ENCODE results near the gene CD300C. TPM values are rescaled to one million over a fixed set of nuclear protein-coding genes. Genes with fewer than 3 reads are reported as not detected.

Gene CD300C
- total RNA-seq, 4 donors from 2014 or later = 0.31 to 0.80 (median 0.53) TPM

DNA sequence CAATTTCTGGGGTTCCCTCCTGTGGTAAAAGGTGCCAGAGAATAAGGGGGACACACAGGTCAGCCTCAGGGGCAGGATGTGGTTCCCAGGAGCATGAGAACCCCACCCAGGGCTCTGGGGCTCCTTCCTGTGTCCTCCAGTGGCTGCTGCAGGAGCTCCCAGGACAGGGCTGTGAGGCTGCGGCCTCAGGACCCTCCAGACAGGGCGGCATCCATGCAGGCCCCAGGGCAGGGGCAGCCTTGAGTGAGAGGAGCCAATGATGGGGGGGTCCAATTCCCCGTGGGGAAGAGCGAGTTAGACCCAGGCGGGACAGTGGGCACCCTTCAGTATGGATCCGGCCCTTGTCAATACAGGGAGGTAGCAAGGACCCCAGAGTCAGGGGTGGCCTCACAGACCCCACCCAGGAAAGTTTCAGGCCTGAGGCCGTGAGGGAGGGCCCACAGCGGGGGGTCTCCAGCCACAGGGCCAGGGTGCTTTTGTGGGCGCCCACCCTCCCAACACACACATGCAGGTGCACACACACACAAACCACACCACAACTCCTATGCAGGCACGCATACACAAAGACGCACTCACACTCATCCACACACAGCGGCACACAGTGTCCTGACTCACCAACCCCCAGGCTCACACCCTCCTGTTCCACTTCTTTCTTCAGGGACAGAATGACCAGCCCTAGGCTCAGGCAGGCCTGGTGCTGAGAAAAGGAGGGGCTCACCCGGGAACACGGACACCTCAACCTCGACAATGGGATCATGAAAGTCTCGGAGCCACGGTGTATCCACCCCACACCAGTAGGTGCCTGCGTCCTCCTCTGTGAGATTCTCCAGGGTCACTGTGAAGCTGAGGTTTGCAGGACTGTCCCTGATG is 1.8 kb downstream of the CD300C start:
- H3K27ac ChIP-seq = no peak overlapping the region
- TF ChIP-seq EP300 (IDR thresholded peaks at IDR 0.05) (no peak), POLR2A (IDR thresholded peaks at IDR 0.05) (no peak), POLR2AphosphoS5 (IDR thresholded peaks at IDR 0.05) (no peak)
- TF ChIP-seq, protein P1, sequence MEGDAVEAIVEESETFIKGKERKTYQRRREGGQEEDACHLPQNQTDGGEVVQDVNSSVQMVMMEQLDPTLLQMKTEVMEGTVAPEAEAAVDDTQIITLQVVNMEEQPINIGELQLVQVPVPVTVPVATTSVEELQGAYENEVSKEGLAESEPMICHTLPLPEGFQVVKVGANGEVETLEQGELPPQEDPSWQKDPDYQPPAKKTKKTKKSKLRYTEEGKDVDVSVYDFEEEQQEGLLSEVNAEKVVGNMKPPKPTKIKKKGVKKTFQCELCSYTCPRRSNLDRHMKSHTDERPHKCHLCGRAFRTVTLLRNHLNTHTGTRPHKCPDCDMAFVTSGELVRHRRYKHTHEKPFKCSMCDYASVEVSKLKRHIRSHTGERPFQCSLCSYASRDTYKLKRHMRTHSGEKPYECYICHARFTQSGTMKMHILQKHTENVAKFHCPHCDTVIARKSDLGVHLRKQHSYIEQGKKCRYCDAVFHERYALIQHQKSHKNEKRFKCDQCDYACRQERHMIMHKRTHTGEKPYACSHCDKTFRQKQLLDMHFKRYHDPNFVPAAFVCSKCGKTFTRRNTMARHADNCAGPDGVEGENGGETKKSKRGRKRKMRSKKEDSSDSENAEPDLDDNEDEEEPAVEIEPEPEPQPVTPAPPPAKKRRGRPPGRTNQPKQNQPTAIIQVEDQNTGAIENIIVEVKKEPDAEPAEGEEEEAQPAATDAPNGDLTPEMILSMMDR (IDR thresholded peaks at IDR 0.05) = no peak
- no peaks in the 10 kb centered on the region for H3K36me3 ChIP-seq
- no peak for DNase-seq (ENCODE audit: low spot score in 2 of 2)
- H3K27me3 ChIP-seq = no peaks in the 10 kb centered on the region
- H3K4me3 ChIP-seq = no peak overlapping the region
- no peaks in the 10 kb centered on the region for H3K9me3 ChIP-seq
- 91% methylated on average over 13 of the region's 18 CpGs for WGBS
- no peaks in the 10 kb centered on the region for H3K4me1 ChIP-seq

DNA sequence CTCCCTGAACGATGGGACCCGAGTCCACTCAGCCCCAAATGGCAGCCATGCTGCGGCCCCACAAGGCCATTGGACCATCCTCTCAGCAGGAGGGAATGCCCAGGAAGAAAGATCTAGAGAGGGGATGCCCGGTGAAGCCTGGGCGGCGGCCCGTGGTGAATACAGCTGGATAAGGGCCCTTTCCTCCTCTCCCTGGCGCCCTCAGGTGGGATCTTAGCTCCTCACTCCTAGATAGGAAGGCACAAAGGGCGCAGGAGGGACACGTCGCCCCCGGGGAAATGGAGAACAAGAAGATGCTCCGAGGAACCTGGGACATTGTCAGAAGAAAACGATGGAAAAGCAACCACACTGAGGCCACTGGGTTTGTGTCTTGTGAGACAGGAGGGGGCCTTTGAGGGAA is 2.5 kb downstream of the CD300C start:
- no peak for DNase-seq (ENCODE audit: low spot score in 2 of 2)
- Histone ChIP-seq H3K4me1 (no peaks in the 10 kb centered on the region), H3K36me3 (no peaks in the 10 kb centered on the region), H3K4me3 (no peak overlapping the region), H3K9me3 (no peaks in the 10 kb centered on the region), H3K27ac (no peak overlapping the region), H3K27me3 (no peaks in the 10 kb centered on the region)
- TF ChIP-seq POLR2A (IDR thresholded peaks at IDR 0.05) (no peak), POLR2AphosphoS5 (IDR thresholded peaks at IDR 0.05) (no peak), EP300 (IDR thresholded peaks at IDR 0.05) (no peak)
- TF ChIP-seq, protein P1 (IDR thresholded peaks at IDR 0.05) = no peak
- 76% methylated on average over 14 of the region's 14 CpGs for WGBS

DNA sequence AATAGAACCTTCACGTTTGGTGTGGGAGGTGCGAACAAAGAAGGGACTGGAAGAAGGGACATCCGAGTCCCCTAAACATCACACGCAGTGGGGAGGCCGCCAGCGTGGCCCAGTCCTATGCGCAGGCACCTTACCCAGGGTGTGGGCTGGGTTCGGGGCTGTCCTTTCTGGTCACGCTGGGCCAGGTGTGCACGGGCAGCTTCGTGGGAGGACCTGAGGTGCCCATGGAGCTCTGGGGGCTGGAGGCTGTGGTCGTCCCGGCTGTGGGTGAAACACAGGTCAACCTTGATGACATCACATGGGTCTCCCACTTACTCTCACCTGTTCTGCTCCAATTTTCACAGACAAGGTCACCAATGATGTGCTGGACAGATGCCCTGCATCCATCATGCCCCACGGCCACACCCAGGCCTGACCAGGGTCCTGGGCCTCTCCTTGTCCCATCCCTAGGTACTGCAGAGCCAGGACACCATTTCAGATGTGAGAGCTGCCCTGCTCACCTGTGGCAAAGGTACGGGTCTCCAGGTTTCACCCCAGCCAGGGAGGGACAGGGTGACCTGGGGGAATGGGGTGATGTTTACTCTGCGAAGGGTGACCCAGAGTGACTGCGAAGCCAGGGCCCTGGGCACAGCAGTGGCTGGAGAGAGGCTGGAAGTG is 3.1 kb downstream of the CD300C start:
- Histone ChIP-seq H3K9me3 (no peaks in the 10 kb centered on the region), H3K27me3 (no peaks in the 10 kb centered on the region), H3K4me1 (no peaks in the 10 kb centered on the region), H3K4me3 (no peak overlapping the region), H3K36me3 (no peaks in the 10 kb centered on the region), H3K27ac (no peak overlapping the region)
- 85% methylated on average over 15 of the region's 17 CpGs for WGBS
- TF ChIP-seq, protein P1 (IDR thresholded peaks at IDR 0.05) = no peak
- TF ChIP-seq POLR2A (IDR thresholded peaks at IDR 0.05) (no peak), EP300 (IDR thresholded peaks at IDR 0.05) (no peak), POLR2AphosphoS5 (IDR thresholded peaks at IDR 0.05) (no peak)
- DNase-seq (ENCODE audit: low spot score in 2 of 2) = no peak

DNA sequence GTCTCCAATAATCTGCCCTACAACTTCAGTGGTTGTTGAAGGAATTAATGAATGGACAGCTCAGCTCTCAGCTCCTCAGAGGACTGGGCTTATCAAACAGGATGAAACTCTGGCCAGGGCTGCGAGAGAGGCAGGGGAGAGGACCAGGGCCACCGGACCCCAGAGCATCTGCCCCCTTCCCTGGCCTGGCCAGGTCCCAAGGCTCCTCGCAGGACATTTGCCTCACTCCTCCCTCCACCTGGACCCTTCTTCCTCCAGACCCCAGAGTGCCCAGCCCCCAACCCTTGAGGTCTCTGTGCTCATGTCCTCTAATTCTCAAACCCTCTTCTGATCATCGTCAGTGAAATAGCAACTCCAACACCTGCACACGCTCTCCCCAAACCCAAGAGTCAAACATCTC is 3.7 kb downstream of the CD300C start:
- DNase-seq (ENCODE audit: low spot score in 2 of 2) = no peak
- Histone ChIP-seq H3K27me3 (peaks cover under 1% of the 10 kb centered on the region), H3K9me3 (no peaks in the 10 kb centered on the region), H3K27ac (no peak overlapping the region), H3K4me1 (no peaks in the 10 kb centered on the region), H3K36me3 (no peaks in the 10 kb centered on the region), H3K4me3 (no peak overlapping the region)
- 90% methylated on average over 5 of the region's 5 CpGs for WGBS
- TF ChIP-seq, protein P1 (IDR thresholded peaks at IDR 0.05) = no peak
- TF ChIP-seq EP300 (IDR thresholded peaks at IDR 0.05) (no peak), POLR2A (IDR thresholded peaks at IDR 0.05) (no peak), POLR2AphosphoS5 (IDR thresholded peaks at IDR 0.05) (no peak)
